Fibroblast of peridontal ligament (primary cell): ENCODE results near the gene POF1B.
"Not testable (repeated sequence)": the region's sequence is repeated elsewhere in the genome, so short reads cannot be mapped to it uniquely, and the experiment has no call there.

Source experiments
- DNase-seq: peaks from one replicate; pipeline ENCODE4 v3.0.0-alpha.2; 2010; ENCODE audit errors: extremely low read depth

Gene POF1B, protein sequence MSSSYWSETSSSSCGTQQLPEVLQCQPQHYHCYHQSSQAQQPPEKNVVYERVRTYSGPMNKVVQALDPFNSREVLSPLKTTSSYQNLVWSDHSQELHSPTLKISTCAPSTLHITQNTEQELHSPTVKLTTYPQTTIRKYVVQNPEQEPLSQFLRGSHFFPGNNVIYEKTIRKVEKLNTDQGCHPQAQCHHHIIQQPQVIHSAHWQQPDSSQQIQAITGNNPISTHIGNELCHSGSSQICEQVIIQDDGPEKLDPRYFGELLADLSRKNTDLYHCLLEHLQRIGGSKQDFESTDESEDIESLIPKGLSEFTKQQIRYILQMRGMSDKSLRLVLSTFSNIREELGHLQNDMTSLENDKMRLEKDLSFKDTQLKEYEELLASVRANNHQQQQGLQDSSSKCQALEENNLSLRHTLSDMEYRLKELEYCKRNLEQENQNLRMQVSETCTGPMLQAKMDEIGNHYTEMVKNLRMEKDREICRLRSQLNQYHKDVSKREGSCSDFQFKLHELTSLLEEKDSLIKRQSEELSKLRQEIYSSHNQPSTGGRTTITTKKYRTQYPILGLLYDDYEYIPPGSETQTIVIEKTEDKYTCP

DNA sequence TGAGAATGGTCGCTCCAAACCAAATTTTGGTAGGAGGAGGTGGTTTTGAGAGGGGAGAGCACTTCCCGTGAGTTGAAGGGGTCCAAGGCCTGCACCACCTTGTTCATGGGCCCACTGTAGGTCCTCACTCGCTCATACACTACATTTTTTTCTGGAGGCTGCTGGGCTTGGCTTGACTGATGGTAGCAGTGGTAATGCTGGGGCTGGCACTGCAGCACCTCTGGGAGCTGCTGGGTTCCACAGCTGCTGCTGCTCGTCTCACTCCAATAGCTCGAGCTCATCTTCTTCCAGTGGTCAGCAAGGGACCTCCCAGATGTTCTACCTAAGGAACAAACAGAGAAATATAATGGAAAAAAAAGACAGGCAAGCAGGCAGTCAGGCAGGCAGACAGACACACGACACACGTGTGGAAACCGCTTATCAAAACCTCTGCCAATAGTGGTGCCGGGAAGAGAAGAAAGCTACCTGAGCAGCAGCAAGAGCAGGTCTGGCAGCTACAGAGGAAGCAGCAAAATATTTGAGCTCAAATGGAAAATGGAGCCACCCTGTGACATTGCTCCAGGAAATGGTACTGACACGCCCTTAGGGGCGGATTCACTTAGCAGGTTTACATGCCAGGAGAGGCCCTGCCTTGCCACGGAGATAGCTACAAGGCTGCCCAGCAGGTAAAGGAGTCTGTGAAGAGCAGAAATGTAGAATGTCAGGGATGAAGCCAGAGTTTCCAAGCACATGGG lies at the start of gene POF1B:
POF1B (minus strand) TSS at position 492 of the 734 bp plus-strand sequence; CDS start at position 281, 211 bp downstream.
- no peak for DNase-seq

GRCh38 chrX:85429066-85429465 lies 49.6 kb upstream of the POF1B start:
- no peak for DNase-seq

DNA sequence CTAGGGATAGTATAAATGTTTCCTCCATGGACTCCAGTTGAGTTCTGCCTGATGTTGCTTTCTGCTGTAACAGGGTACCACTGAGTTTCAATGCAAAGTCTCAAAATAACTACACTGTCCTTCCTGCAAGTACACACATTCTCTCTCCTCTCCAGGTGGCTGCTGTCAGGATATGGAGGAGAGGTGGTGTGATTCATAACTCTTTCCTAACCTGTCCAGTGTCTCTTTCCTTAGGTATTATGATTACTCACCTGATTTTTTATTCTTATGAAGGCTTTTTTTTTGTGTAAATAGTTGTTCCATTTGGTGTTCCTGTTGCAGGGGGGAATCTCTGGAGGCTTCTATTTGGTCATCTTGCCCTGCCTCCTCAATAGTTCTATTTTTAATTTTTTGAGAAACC lies 39.8 kb upstream of the POF1B start:
- DNase-seq = no peak

DNA sequence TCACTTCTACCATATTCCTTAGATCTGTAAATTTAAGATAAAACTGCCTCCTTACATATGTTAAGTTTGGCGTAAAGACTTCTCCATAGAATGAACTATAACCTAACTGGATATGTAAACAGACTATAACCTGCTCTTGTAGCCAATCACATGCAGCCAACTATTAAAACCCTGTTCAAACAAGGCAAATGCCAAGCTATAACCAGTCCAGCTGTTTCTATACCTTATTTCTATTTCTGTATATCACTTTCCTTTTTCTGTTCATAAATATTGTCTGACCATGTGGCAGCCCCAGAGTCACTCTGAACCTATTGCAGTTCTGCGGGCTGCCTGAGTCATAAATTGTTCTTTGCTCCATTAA lies 12.4 kb upstream of the POF1B start:
- DNase-seq = no peak

DNA sequence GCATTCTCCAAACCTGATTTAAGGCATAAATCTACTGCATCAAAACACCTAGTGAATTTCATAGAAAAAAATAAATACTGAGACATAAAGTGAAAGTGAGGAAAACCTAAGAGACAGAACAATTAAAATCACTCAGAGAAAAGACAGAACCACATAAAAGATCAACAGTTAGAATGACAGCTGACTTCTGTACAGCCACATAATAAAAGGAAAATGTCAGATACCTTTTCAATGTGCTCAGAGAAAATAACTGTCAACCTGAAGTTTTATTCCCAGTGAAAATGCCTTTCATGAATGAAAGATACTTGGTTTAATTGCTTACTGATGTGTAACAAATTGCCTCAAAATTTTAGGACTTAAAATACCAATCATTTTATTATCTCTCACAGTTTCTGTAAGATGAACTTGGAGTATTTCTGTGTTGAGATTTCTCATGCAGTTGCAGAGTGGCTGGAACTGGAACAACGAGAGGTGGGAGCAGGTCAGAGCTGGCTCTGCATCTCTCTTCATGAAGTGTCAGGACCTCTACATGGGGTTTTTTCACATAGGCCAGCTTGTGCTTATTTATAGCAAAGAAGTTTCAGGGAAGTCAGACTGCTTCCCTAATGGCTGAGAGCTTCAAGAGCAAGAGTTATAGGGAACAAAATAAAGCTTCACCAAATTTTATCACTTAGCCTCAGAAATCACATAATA lies 11.9 kb upstream of the POF1B start:
- no peak for DNase-seq

- DNase-seq = no peak
Observed at GRCh38 chrX:85381602-85382001, 2.1 kb upstream of the POF1B start.

DNA sequence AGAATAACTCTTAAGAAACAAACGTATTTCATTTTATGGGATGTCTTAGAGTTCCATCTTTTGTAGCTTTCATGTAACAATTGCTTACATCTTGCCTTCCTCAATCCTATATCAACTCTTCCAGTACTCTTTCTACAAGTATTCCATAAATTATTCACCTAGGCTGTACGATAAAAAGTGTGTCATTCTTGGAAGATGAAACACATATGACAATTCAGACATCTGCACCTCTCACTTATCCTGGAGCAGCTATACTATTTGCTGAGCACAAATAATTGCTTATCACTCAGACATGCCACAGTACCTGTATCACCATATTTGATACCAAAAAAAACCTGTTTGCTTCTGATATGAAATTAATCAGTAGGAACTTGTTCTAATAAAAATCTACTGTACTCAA lies 1.0 kb downstream of the POF1B start:
- DNase-seq = no peak

- no peak for DNase-seq
Observed at GRCh38 chrX:85375333-85375738, 4.1 kb downstream of the POF1B start.

DNA sequence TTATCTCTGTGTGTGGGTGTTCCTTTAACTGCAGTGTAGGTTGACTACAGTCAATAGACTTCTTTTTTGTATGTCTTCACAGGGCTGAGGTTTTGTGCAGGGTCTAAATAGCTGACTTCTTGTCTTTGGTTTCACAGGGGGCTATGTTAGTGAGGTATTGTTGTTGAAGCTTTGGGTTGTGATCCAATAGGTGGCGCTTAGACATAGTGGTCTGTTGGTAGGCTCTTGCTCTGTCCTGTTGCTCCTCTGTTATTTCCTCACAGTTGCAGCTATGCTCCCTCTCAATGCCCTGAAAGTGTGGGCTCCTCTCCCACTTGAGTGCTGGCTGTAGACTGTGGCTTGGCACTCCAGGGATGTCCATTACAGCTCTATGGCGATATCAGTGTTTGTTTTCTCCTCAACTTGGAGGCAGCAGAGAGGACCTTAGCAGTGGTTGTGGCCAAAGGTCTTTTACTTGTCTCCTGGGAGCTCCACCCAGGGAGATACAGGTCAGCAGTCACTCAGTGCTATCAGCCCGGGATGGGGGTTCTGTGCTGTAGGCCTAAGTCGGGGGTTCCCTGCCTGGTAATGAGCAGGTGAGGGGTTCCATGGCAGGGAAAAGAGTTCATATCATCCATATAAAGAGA lies 14.0 kb downstream of the POF1B start:
- DNase-seq = no peak

DNA sequence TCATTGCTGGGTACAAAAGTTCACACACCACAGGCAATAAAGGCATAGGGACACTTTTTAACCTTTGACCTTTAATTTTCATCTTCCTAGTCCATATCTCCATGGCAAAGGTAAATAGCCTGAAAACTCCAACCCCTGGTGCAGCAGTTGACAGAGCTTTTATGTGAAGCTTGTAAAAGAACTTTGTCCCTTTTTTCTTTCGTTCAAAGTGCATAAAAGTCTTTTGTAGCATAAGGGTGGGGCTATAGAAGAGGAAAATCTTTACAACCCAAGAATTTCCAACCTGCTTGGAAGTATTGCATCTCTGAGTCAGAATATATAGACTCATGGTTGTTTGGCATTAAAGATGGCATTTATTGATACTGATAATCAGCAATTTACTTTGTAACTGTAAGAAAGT lies 20.4 kb downstream of the POF1B start:
- no peak for DNase-seq

DNA sequence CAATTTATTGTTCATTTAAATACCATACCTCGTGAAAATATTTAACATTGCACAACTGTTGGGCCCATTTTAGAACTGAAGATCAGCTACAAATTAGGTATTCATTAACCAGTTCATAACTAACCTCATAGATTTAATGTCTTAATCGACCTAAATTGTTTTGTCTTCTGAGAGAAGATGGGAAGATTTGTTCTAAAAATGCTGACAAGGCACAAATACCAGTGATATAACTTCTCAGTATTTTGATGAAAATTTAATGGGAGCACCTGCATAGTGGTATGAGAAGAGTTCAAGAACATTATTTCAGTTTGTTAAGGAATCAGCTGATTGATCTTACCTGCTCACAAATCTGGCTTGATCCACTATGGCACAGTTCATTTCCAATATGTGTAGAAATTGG lies 33.9 kb downstream of the POF1B start:
- DNase-seq = no peak

GRCh38 chrX:85327060-85327333 lies 52.5 kb downstream of the POF1B start:
- DNase-seq = no peak

DNA sequence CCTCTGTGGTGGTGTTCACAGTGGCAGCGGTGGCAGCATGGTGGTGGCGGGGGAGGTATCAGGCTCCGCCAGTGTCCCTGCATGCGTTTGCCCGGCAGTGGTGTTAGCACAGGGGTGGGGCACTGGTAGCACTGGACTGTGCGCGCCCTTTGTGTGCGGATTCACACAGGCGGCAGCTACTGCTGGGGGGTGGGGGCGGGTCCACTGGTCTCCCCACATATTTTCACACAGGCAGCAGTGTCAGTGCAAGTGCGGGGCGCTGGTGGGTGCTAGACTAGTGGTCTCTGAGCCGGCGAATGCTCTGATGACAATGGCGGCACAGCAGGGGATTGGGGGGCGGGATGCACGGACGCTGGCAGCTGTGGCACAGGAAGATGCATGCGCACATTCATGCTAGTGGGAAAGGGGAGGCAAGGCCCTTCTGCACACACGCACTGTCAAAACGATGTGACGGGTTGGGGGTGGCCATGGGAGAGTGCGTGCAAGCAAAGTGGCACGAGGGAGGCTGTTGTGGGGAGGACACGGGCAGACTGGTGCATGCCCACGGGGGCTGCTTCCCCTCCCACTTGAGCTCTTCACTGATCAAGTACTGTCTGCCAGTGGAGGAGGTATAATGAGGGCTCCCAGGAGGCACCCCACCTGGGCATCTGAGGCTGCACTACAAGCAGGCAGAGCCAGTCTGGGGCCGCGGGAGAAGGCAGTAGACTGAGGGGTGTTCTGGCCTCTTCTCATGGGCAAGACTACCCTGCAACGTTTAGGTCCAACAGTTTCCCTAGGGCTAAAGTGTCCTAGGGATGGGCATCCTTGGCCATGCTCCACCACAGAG lies 53.0 kb downstream of the POF1B start:
- no peak for DNase-seq

DNA sequence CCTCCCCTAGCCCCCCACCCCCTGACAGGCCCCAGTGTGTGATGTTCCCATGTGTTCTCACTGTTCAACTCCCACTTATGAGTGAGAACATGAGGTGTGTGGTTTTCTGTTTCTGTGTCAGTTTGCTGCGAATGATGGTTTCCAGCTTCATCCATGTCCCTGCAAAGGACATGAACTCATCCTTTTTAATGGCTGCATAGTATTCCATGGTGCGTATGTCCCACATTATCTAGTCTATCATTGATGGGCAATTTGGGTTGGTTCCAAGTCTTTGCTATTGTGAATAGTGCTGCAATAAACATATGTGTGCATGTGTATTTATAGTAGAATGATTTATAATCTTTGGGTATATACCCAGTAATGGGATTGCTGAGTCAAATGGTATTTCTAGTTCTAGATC lies 68.1 kb downstream of the POF1B start:
- DNase-seq = not testable (repeated sequence)

DNA sequence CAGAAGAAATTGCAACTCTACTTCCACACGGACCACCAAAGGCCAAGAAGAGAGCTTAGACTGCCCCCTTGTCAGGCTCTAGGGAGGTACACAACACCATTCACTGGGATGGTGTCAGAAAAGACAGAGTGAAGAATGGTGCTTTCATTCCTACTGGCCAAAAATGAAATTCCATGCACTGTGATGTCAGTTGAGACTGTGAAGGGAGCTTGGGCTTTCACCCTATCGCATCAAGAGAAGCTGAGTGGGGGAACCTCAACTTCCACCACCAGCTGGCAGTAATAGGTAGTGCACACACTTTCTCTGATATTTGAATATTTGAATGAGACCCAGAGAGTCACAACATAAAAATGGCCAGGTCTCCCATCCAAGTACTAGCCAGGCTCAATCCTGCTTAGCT lies 69.7 kb downstream of the POF1B start:
- DNase-seq = no peak

GRCh38 chrX:85303544-85303943 lies 75.9 kb downstream of the POF1B start:
- no peak for DNase-seq

DNA sequence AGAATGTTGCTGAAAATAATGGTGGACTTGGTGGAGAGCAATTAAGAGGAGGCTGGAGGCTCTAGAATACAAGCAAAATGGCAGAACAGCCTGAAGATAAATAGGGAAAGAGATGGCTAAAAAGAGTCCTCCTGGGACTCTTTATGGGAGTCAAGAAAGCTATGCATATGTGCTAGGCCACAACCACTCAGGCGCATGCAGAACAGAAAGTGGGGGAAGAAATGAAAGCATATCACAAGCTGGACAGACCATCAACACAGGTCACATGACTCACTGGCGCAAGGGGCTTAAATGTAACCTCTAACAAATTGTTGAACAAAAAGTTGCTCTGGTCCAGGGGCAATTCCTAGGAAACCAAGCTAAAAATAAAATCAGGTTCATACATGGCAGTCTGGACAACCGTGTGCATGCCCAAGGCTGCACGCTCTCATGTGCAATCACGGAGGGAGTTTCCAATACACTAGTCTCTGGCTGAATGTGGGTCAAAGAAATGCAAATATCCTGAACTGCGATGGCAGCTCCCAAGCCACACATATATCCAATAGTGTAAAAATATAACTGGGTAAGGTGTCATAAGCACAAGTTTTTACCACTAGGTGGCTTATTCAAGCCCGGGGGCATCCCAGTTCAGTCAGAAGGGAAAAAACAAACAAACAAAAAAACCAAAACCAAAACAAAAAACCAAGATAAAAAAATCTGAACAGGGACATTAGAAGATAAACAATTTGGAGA lies 90.3 kb downstream of the POF1B start:
- no peak for DNase-seq

GRCh38 chrX:85285286-85285685 lies 94.2 kb downstream of the POF1B start:
- DNase-seq = not testable (repeated sequence)

DNA sequence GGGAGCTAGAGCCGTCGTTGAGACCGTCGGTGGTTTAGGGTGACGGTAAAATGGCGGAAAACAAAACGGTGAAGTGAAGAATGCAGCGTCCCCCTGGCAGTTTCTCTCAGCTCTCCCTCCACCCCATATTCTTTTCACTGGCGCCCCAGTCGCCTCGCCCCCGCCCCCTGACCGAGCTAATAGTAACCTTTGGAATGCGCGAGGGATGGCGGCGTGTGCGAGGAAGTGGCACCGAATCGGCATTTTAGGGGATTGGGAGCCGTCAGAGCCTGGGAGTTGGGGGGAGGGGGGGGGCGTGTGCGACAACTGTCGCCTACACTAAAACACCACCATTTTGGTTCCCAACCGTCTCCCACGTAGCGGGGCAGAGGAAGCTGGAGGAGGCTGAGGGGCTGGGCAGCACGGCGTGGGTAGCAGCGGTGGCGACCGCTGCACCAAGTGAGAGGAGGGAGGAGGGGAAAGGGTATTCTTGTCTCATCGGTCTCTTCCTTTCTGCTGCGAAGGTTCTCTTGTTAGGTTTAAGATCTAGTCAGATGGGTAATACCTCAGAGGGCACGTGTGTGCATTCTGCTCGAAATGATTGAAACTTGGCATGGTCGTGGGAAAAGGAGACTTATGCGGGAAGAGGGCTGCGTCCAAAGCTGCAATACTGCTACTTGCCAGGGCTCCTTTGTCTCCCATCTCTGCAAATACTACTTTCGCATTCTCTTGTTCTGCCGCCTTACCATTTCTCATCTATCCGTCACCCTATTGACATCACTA lies 134.8 kb downstream of the POF1B start:
- no peak for DNase-seq
